SIG-M5 treated with dmso at 0.1 percent for 504 hours (cell line): Measurements from ENCODE around the gene MRC2.
A peak's percentile ranks its signal among the peaks of the same experiment; 100 is the strongest.

Experiments
- DNase-seq: peaks from one replicate; lab custom pipeline; 2025; ENCODE audit not compliant: unreplicated experiment; lab: John Stamatoyannopoulos, UW

MRC2 gene

GRCh38 chr17:62631086-62631935, 3.8 kb downstream of the MRC2 start:
- no peak for DNase-seq

GRCh38 chr17:62631936-62632924, 4.8 kb downstream of the MRC2 start:
- no peak for DNase-seq

GRCh38 chr17:62637809-62638208, 10.3 kb downstream of the MRC2 start:
- no peak for DNase-seq

- DNase-seq: peak; percentile 25
Observed at GRCh38 chr17:62641153-62641552, 13.7 kb downstream of the MRC2 start.

- DNase-seq: no peak
Observed at GRCh38 chr17:62641951-62642350, 14.5 kb downstream of the MRC2 start.

- DNase-seq: no peak
Observed at GRCh38 chr17:62643496-62643895, 16.0 kb downstream of the MRC2 start.

GRCh38 chr17:62644487-62645173, 17.2 kb downstream of the MRC2 start:
- DNase-seq: no peak

- no peak for DNase-seq
Observed at GRCh38 chr17:62648251-62648955, 20.9 kb downstream of the MRC2 start.

GRCh38 chr17:62648956-62649294, 21.5 kb downstream of the MRC2 start:
- DNase-seq: no peak

- no peak for DNase-seq
Observed at GRCh38 chr17:62649570-62649969, 22.1 kb downstream of the MRC2 start.

GRCh38 chr17:62650587-62650986, 23.1 kb downstream of the MRC2 start:
- DNase-seq: no peak

- peak; percentile 55 for DNase-seq
Observed at GRCh38 chr17:62652251-62653001, 25.0 kb downstream of the MRC2 start.

- peak; percentile 61 for DNase-seq
Observed at GRCh38 chr17:62653002-62653825, 25.7 kb downstream of the MRC2 start.

GRCh38 chr17:62653826-62654761, 26.6 kb downstream of the MRC2 start:
- no peak for DNase-seq

- DNase-seq: no peak
Observed at GRCh38 chr17:62655656-62656055, 28.2 kb downstream of the MRC2 start.

GRCh38 chr17:62656446-62656845, 29.0 kb downstream of the MRC2 start:
- DNase-seq: no peak

- DNase-seq: no peak
Observed at GRCh38 chr17:62657145-62657665, 29.7 kb downstream of the MRC2 start.

- no peak for DNase-seq
Observed at GRCh38 chr17:62657690-62658089, 30.2 kb downstream of the MRC2 start.
